Measurements from ENCODE around the gene UAP1L1. TPM values are rescaled to one million over a fixed set of nuclear protein-coding genes. Genes with fewer than 3 reads are reported as not detected.
"Not testable (repeated sequence)": the region's sequence is repeated elsewhere in the genome, so short reads cannot be mapped to it uniquely, and the experiment has no call there.

Gene UAP1L1
- total and polyA plus RNA-seq, 5 donors from 2014 or later, result 1.3 to 14.8 (median 2.1) TPM

GRCh38 chr9:137114613-137115393, 37.5 kb downstream of the UAP1L1 start, which contains the start of gene DPP7:
Gene DPP7, minus strand, starts transcription at chr9:137114733. Its CDS starts 20 bp downstream, at chr9:137114713.
- Mint-ChIP-seq H3K36me3 (no peaks in the 10 kb centered on the region), H3K27me3 (no peaks in the 10 kb centered on the region), H3K4me3 (peak within 1 kb of the TSS; percentile 44 to 88 (median 80)), H3K27ac (no peak within 1 kb of the TSS), H3K4me1 (peaks cover 0 to 15% (median 5%) of the 10 kb centered on the region in 4 donors), H3K9me3 (no peaks in the 10 kb centered on the region)
- peak; percentile 77 to 84 (median 83) for DNase-seq
- Histone ChIP-seq H3K4me3 (ENCODE audit: low read depth, low read length) (no peak within 1 kb of the TSS), H3K4me1 (ENCODE audit: control insufficient read depth, insufficient read depth, low read length, poor library complexity, severe bottlenecking) (peaks cover 15% of the 10 kb centered on the region), H3K27ac (ENCODE audit: insufficient read depth, low read length, poor library complexity, severe bottlenecking) (peak within 1 kb of the TSS; percentile 72), H3K36me3 (ENCODE audit: control insufficient read depth, insufficient read depth, low read length) (no peaks in the 10 kb centered on the region), H3K9me3 (ENCODE audit: control insufficient read depth in 2 of 2, low read length in 2 of 2) (no peaks in the 10 kb centered on the region), H3K27me3 (ENCODE audit: control insufficient read depth, insufficient read depth, low read length) (no peaks in the 10 kb centered on the region)
- ATAC-seq (ENCODE audit: low read depth in 2 of 2), result peak; percentile 91 to 92

- DNase-seq (no peak), ATAC-seq (ENCODE audit: low read depth in 2 of 2) (no peak)
- Histone ChIP-seq H3K9me3 (ENCODE audit: control insufficient read depth in 2 of 2, low read length in 2 of 2) (no peaks in the 10 kb centered on the region), H3K36me3 (ENCODE audit: control insufficient read depth, insufficient read depth, low read length) (no peaks in the 10 kb centered on the region), H3K4me1 (ENCODE audit: control insufficient read depth, insufficient read depth, low read length, poor library complexity, severe bottlenecking) (peaks cover 15% of the 10 kb centered on the region), H3K27me3 (ENCODE audit: control insufficient read depth, insufficient read depth, low read length) (no peaks in the 10 kb centered on the region), H3K27ac (ENCODE audit: insufficient read depth, low read length, poor library complexity, severe bottlenecking) (no peak overlapping the region), H3K4me3 (ENCODE audit: low read depth, low read length) (no peak overlapping the region)
- H3K4me1 Mint-ChIP-seq, result peaks cover 0 to 15% (median 5%) of the 10 kb centered on the region in 4 donors
- no peaks in the 10 kb centered on the region for H3K36me3 Mint-ChIP-seq
- H3K27me3 Mint-ChIP-seq, result no peaks in the 10 kb centered on the region
- H3K27ac Mint-ChIP-seq, result no peak overlapping the region
- H3K4me3 Mint-ChIP-seq, result peak overlapping the region in 3 of 4 donors; percentile 27 to 53 (median 38)
- no peaks in the 10 kb centered on the region for H3K9me3 Mint-ChIP-seq
These were observed 38.2 kb downstream of the UAP1L1 start for GRCh38 chr9:137115394-137116026.

- no peak for DNase-seq
- Histone ChIP-seq H3K4me1 (ENCODE audit: control insufficient read depth, insufficient read depth, low read length, poor library complexity, severe bottlenecking) (peaks cover 15% of the 10 kb centered on the region), H3K36me3 (ENCODE audit: control insufficient read depth, insufficient read depth, low read length) (no peaks in the 10 kb centered on the region), H3K9me3 (ENCODE audit: control insufficient read depth in 2 of 2, low read length in 2 of 2) (no peaks in the 10 kb centered on the region), H3K27me3 (ENCODE audit: control insufficient read depth, insufficient read depth, low read length) (no peaks in the 10 kb centered on the region), H3K27ac (ENCODE audit: insufficient read depth, low read length, poor library complexity, severe bottlenecking) (no peak overlapping the region), H3K4me3 (ENCODE audit: low read depth, low read length) (no peak overlapping the region)
- H3K4me1 Mint-ChIP-seq, result peaks cover 0 to 12% (median 5%) of the 10 kb centered on the region in 4 donors
- H3K27ac Mint-ChIP-seq, result no peak overlapping the region
- H3K36me3 Mint-ChIP-seq, result no peaks in the 10 kb centered on the region
- no peaks in the 10 kb centered on the region for H3K27me3 Mint-ChIP-seq
- no peak for ATAC-seq (ENCODE audit: low read depth in 2 of 2)
- H3K4me3 Mint-ChIP-seq, result peak overlapping the region in 3 of 4 donors; percentile 27 to 68 (median 57)
- no peaks in the 10 kb centered on the region for H3K9me3 Mint-ChIP-seq
These were observed 38.8 kb downstream of the UAP1L1 start for GRCh38 chr9:137116027-137116507.

- peaks cover 15% of the 10 kb centered on the region for H3K4me1 ChIP-seq (ENCODE audit: control insufficient read depth, insufficient read depth, low read length, poor library complexity, severe bottlenecking)
- DNase-seq (no peak), ATAC-seq (ENCODE audit: low read depth in 2 of 2) (no peak)
- H3K9me3 Mint-ChIP-seq, result no peaks in the 10 kb centered on the region
- H3K36me3 ChIP-seq (ENCODE audit: control insufficient read depth, insufficient read depth, low read length), result no peaks in the 10 kb centered on the region
- H3K27ac Mint-ChIP-seq, result no peak overlapping the region
- H3K27ac ChIP-seq (ENCODE audit: insufficient read depth, low read length, poor library complexity, severe bottlenecking), result no peak overlapping the region
- no peaks in the 10 kb centered on the region for H3K27me3 Mint-ChIP-seq
- peak overlapping the region; percentile 44 to 68 (median 52) for H3K4me3 Mint-ChIP-seq
- H3K4me3 ChIP-seq (ENCODE audit: low read depth, low read length), result no peak overlapping the region
- H3K27me3 ChIP-seq (ENCODE audit: control insufficient read depth, insufficient read depth, low read length), result no peaks in the 10 kb centered on the region
- H3K9me3 ChIP-seq (ENCODE audit: control insufficient read depth in 2 of 2, low read length in 2 of 2), result no peaks in the 10 kb centered on the region
- H3K36me3 Mint-ChIP-seq, result no peaks in the 10 kb centered on the region
- peaks cover 0 to 12% (median 5%) of the 10 kb centered on the region in 4 donors for H3K4me1 Mint-ChIP-seq
These were observed 39.4 kb downstream of the UAP1L1 start for GRCh38 chr9:137116728-137117127.

- Histone ChIP-seq H3K27me3 (ENCODE audit: control insufficient read depth, insufficient read depth, low read length) (no peaks in the 10 kb centered on the region), H3K4me1 (ENCODE audit: control insufficient read depth, insufficient read depth, low read length, poor library complexity, severe bottlenecking) (peaks cover 15% of the 10 kb centered on the region), H3K27ac (ENCODE audit: insufficient read depth, low read length, poor library complexity, severe bottlenecking) (no peak overlapping the region), H3K9me3 (ENCODE audit: control insufficient read depth in 2 of 2, low read length in 2 of 2) (no peaks in the 10 kb centered on the region), H3K36me3 (ENCODE audit: control insufficient read depth, insufficient read depth, low read length) (no peaks in the 10 kb centered on the region), H3K4me3 (ENCODE audit: low read depth, low read length) (no peak overlapping the region)
- Mint-ChIP-seq H3K9me3 (no peaks in the 10 kb centered on the region), H3K27ac (no peak overlapping the region), H3K36me3 (no peaks in the 10 kb centered on the region), H3K4me3 (peak overlapping the region in 2 of 4 donors; percentile 47 to 68), H3K27me3 (no peaks in the 10 kb centered on the region), H3K4me1 (peaks cover 0 to 12% (median 5%) of the 10 kb centered on the region in 4 donors)
- no peak for DNase-seq
- no peak for ATAC-seq (ENCODE audit: low read depth in 2 of 2)
These were observed 40.0 kb downstream of the UAP1L1 start for GRCh38 chr9:137117269-137117731.

GRCh38 chr9:137118092-137118603, 40.8 kb downstream of the UAP1L1 start:
- H3K27ac ChIP-seq (ENCODE audit: insufficient read depth, low read length, poor library complexity, severe bottlenecking); H3K27ac Mint-ChIP-seq; H3K36me3 ChIP-seq (ENCODE audit: control insufficient read depth, insufficient read depth, low read length); H3K9me3 Mint-ChIP-seq; H3K4me3 ChIP-seq (ENCODE audit: low read depth, low read length); H3K27me3 ChIP-seq (ENCODE audit: control insufficient read depth, insufficient read depth, low read length); H3K9me3 ChIP-seq (ENCODE audit: control insufficient read depth in 2 of 2, low read length in 2 of 2); H3K27me3 Mint-ChIP-seq; H3K36me3 Mint-ChIP-seq; ATAC-seq (ENCODE audit: low read depth in 2 of 2); DNase-seq; H3K4me3 Mint-ChIP-seq; H3K4me1 Mint-ChIP-seq: not testable (repeated sequence)
- H3K4me1 ChIP-seq (ENCODE audit: control insufficient read depth, insufficient read depth, low read length, poor library complexity, severe bottlenecking), result peaks cover 14% of the 10 kb centered on the region

- not testable (repeated sequence) for H3K4me3 ChIP-seq (ENCODE audit: low read depth, low read length); H3K27ac ChIP-seq (ENCODE audit: insufficient read depth, low read length, poor library complexity, severe bottlenecking)
- H3K4me3 Mint-ChIP-seq, result peak overlapping the region in 1 of 4 donors; percentile 47
These were observed 44.8 kb downstream of the UAP1L1 start for GRCh38 chr9:137121927-137122795.

More at GRCh38 chr9:137121927-137122795, 44.8 kb downstream of the UAP1L1 start:
- H3K27ac Mint-ChIP-seq; DNase-seq; H3K36me3 Mint-ChIP-seq; H3K27me3 ChIP-seq (ENCODE audit: control insufficient read depth, insufficient read depth, low read length); H3K4me1 ChIP-seq (ENCODE audit: control insufficient read depth, insufficient read depth, low read length, poor library complexity, severe bottlenecking); ATAC-seq (ENCODE audit: low read depth in 2 of 2); H3K9me3 ChIP-seq (ENCODE audit: control insufficient read depth in 2 of 2, low read length in 2 of 2); H3K36me3 ChIP-seq (ENCODE audit: control insufficient read depth, insufficient read depth, low read length); H3K27me3 Mint-ChIP-seq; H3K9me3 Mint-ChIP-seq: not testable (repeated sequence)
- peaks cover 4 to 17% (median 12%) of the 10 kb centered on the region in 4 donors for H3K4me1 Mint-ChIP-seq
